HG03354 (cell line): ENCODE measurements around the gene GSTO1.
A peak's percentile ranks its signal among the peaks of the same experiment; 100 is the strongest.
"Not testable (repeated sequence)": the region's sequence is repeated elsewhere in the genome, so short reads cannot be mapped to it uniquely, and the experiment has no call there.

Experiments used
- ATAC-seq: cut with Tn5 transposase; IDR thresholded peaks from one replicate; pipeline ENCODE4 v1.9.1; 2021; ENCODE audit warnings: mild to moderate bottlenecking; ENCODE audit not compliant: unreplicated experiment, poor library complexity, severe bottlenecking

Gene GSTO1

DNA sequence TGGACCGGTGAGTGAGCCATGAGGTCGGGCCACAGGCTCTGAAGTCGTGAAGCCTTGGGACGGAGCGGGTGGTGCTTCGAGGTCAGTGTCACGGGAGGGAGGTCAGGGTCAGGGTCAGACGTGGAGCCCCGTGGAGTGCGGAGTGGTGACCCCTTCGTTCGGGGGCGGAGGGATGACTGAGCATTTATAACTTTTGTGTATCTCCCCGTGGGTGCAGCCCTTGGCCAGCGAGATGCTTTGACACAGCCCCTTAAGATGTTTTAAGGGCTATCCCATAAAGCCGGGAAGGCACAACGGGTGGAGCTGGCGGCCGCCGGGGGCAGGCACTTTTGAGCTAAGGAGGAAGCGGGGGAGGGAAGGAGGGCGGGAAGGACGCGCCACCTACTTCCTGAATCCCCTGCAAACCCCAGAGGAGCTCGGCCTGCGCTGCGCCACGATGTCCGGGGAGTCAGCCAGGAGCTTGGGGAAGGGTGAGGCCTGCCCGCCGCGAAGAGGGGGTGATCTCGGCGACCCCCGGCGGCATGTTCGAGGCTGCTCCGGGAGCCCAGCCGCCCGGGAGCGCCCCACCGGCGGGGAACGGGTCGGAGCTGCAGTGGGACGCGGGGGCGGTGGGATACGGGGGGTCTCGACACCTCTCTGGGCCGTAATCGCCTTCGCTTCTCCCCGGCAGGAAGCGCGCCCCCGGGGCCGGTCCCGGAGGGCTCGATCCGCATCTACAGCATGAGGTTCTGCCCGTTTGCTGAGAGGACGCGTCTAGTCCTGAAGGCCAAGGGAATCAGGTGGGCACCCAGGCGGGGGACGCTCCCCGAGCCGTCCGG lies at the start of gene GSTO1:
TSS of gene GSTO1 (plus strand) at position 400 of the 818 bp plus-strand sequence. CDS start at position 437, 37 bp downstream.
- peak; percentile 81 for ATAC-seq

DNA sequence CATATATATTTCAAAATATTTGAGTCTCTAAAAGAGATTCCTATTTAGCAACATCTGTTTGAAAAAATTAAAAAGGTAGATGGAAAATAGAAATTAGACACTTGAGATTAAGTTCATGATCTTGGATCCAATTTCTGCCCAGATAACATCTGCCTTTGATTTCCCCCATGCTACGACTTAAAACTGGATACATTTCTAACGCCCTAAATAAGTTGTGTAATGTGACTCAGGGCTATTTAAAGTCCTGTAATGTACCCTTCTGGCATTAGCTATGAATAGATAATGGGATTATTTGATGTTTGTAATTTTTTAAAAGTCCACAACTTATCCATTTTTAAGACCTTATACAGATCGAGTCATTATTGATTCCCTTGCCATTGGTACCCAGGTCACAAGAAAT lies 46.0 kb upstream of the GSTO1 start:
- no peak for ATAC-seq

DNA sequence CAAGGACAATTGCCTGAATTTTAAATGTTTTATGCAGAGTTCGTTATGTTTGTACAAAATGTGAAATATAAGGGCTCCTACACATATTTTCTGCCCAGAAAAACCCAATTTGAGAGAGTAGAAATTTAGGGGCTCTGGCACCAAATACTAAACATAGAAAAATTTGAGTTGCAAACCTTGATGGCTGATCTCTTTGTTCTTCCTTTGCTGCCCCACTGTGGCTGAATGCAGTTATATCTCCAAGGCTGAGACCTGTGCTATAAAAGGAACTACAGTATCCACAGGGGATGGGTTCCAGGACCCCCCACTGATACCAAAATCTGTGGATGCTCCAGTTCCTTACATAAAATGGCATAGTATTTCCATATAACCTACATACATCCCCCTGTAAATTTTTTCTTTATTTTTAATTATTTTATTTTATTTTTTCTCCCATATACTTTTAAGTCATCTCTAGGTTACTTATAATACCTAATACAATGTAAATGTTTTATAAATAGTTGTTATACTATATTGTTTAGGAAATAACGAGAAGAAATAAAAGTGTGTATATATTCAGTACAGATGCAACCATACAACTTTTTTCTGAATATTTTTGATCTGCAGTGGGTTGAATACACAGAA lies 45.0 kb upstream of the GSTO1 start:
- no peak for ATAC-seq

- no peak for ATAC-seq
Observed at GRCh38 chr10:104216631-104217030, 38.1 kb upstream of the GSTO1 start.

DNA sequence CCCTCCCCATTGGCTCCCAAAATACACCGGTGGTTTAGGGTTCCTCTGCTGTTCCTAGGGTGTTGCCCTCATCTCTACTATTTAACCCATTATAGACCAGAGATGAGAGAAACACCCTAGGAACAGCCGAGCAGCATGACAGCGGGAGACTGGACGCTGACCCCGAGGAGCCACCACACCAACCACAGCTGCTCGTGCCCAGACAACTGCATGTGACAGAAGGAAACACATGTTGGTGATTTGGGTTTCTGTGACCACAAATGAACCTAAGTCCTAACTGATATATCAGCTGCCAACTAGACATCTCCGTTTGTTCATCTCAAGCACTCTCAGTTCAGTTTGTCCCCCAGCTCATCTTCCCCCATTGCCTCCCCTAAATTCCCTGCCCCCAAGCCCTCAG lies 35.9 kb upstream of the GSTO1 start:
- no peak for ATAC-seq

- ATAC-seq, result no peak
Observed at GRCh38 chr10:104220522-104220921, 34.2 kb upstream of the GSTO1 start.

DNA sequence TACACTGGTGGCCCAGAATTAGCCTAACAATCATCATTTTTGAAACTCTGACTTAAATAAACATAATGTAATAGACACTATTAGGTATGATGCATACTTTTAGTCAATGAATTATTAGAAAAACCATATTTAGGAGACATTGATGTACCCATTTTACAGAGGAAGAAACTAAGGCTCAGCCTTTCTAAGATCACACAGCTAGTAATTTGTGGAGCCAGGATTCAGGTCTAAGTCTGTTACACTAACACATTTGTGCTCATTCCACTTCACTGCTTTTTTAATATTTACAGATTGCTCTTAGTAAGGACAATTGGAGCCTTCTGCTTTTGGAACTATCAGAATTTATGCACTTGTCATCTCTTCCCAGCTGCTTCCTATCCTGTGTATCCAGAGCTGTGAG lies 31.4 kb upstream of the GSTO1 start:
- no peak for ATAC-seq

GRCh38 chr10:104230490-104230889 lies 24.2 kb upstream of the GSTO1 start:
- ATAC-seq, result no peak

GRCh38 chr10:104231784-104232612 lies 22.7 kb upstream of the GSTO1 start, which contains the start of gene CFAP43:
Gene CFAP43, minus strand, starts transcription at chr10:104232364. Its CDS starts 118 bp downstream, at chr10:104232246.
- ATAC-seq, result peak; percentile 100

GRCh38 chr10:104232613-104233102 lies 22.0 kb upstream of the GSTO1 start:
- ATAC-seq, result peak; percentile 1

- no peak for ATAC-seq
Observed at GRCh38 chr10:104233817-104234216, 20.9 kb upstream of the GSTO1 start.

DNA sequence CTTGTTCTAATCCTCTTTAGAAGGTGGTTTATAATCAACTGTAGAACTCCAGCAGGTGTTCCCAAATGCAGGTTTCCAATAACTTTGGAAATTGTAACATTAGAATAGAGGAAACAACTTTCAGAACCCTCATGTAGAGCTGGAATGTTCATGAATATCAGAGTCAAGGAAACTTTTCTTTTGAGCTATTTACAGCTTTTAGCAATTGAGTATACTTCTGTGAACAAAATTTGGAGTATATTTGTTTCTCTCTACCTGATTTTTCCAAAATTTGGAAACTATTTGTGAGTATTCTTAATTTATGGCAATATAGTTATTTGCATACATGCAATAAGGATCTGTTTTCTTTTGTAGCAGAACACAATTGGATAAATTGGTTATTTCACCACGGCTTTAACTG lies 19.8 kb upstream of the GSTO1 start:
- no peak for ATAC-seq

DNA sequence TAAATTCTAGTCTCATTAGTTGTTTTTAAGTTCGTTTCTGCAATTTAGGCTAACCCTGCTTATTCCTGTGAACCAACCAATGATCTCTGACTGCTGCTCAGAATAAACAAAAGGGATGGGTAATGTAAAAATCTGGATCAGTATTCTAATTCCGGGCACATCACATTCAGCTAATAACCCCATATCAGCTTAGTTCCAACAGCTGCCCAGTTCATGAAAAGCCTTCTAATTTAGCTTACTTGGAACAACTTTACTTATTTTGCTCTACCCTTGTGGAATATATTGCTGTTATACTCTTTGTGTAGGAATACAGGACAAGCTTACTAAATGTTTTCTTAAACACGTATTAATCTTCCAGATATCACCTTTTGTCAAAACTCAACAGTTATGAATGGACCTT lies 18.9 kb upstream of the GSTO1 start:
- ATAC-seq, result no peak

DNA sequence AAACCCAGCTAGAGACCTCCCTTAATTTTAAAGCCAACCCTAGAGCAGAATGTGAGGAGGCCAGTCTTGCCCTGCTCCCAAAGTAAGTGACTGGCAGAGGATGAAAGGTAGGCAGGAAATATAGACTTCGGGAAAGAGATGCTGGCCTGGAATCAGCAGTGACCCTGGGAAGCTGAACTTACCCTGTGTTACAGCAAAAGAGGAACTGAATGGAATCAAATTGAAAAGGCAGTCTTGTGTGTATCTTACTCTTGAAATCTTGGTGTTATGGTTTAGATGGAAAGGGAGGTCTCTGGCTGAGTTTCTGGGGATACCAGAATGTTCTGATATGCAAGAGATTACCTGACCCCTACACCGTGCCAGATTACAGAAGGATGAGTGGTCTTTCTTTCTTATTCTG lies 14.6 kb upstream of the GSTO1 start:
- no peak for ATAC-seq

- no peak for ATAC-seq
Observed at GRCh38 chr10:104242545-104242944, 12.1 kb upstream of the GSTO1 start.

DNA sequence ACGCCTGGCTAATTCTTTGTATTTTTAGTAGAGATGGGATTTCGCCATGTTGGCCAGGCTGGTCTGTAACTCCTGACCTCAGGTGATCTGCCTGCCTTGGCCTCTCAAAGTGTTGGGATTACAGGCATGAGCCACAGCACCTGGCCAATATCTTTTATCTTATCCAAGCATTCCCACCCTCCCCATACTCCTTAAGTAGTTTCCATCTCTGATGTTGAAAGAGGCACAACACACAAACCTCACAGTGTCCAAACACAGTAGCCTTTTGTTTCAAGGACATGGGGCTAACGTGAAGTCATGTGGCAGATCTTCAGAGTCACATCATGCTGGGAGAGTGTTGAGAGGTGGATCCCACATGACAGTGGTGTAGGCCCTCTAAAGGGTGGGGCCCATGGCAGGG lies 11.7 kb upstream of the GSTO1 start:
- not testable (repeated sequence) for ATAC-seq

DNA sequence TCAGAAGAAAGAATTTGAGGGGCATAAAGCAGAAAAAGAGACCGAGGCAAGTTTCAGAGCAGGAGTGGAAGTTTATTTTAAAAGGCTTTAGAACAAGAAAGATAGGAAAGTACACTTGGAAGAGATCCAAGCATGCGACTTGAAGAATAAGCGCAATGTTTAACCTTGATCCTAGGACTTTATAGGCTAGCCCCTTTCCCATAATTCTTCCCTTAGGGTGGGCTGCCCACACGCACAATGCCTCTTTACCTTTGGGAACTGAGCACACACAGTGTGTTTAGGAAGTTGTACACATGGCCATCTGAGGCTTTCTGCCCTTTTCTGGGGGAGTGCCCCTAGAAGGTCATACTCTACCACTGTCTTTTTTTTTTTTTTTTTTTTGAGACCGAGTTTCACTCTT lies 11.2 kb upstream of the GSTO1 start:
- no peak for ATAC-seq

DNA sequence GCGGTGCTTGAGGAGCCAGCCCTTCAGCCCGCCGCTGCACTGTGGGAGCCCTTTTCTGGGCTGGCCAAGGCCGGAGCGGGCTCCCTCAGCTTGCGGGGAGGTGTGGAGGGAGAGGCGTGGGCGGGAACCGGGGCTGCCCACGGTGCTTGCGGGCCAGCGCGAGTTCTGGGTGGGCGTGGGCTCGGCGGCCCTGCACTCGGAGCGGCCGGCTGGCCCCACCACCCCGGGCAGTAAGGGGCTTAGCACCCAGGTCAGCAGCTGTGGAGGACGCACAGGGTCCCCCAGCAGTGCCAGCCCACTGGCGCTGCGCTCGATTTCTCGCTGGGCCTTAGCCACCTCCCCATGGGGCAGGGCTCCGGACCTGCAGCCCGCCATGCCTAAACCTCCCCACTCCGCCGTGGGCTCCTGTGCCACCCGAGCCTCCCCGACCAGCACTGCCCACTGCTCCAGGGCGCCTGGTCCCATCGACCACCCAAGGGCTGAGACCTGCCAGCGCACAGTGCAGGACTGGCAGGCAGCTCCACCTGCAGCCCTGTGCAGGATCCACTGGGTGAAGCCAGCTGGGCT lies 9.5 kb upstream of the GSTO1 start:
- ATAC-seq, result no peak

DNA sequence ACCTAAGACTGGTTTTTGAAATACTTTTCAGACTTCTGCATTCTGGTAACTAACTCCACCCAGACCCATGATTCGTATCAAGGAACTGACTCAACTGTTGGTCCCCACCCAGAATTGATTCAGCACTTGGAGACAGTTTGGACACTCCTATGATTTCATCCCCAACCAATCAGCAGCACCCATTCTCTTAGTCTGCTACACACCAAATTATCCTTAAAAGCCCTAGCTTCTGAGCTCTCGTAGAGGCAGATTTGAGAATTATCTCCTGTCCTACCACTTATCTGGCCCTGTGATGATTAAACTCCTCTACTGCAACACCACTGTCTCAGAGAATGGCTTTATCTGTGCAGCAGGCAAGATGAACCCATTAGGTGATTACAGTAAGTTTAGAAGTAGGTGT lies 7.7 kb upstream of the GSTO1 start:
- ATAC-seq, result no peak
